Osteoblast (primary cell): ENCODE data around the gene ADAM10. TPM values are rescaled to one million over a fixed set of nuclear protein-coding genes. Genes with fewer than 3 reads are reported as not detected.

Experiments used
- DNase-seq: peaks from one replicate; pipeline ENCODE4 v3.0.0; 2011; ENCODE audit warnings: low spot score, mixed read lengths; ENCODE audit not compliant: insufficient read length; ENCODE audit errors: missing footprints
- H2AFZ ChIP-seq: 2 replicates; pipeline ENCODE4 v1.6.0; 2011; ENCODE audit warnings: mild to moderate bottlenecking, low read length
- H3K27ac ChIP-seq: 2 replicates; pipeline ENCODE4 v1.5.1; 2011; ENCODE audit warnings: mild to moderate bottlenecking, low read depth, low read length, moderate library complexity
- H3K27me3 ChIP-seq: 2 replicates; pipeline ENCODE4 v1.6.0; 2012; ENCODE audit warnings: mild to moderate bottlenecking, control low read depth, inconsistent platforms, low read length, moderate library complexity; ENCODE audit not compliant: insufficient read depth
- H3K36me3 ChIP-seq: 2 replicates; pipeline ENCODE4 v1.5.1; 2011; ENCODE audit warnings: mild to moderate bottlenecking, low read length, control low read depth, moderate library complexity; ENCODE audit not compliant: insufficient read depth
- H3K4me1 ChIP-seq: 2 replicates; pipeline ENCODE4 v1.5.1; 2011; ENCODE audit warnings: mild to moderate bottlenecking, low read length, control low read depth, moderate library complexity; ENCODE audit not compliant: insufficient read depth
- H3K4me2 ChIP-seq: 2 replicates; pipeline ENCODE4 v1.6.0; 2011; ENCODE audit warnings: mild to moderate bottlenecking, low read length; ENCODE audit not compliant: insufficient read depth
- H3K4me3 ChIP-seq: fragments of 200-600 bp; sonication (generic); 3 replicates; pipeline ENCODE4 v1.5.1; 2012; ENCODE audit warnings: mild to moderate bottlenecking, low read length, inconsistent platforms; ENCODE audit not compliant: insufficient read depth
- H3K79me2 ChIP-seq: 2 replicates; pipeline ENCODE4 v1.6.0; 2012; ENCODE audit warnings: mild to moderate bottlenecking, low read length, control low read depth, inconsistent platforms; ENCODE audit not compliant: insufficient read depth
- H3K9me3 ChIP-seq: 2 replicates; pipeline ENCODE4 v1.5.1; 2011; ENCODE audit warnings: low read depth, low read length, control low read depth
- H4K20me1 ChIP-seq: 2 replicates; pipeline ENCODE4 v1.6.0; 2012; ENCODE audit warnings: mild to moderate bottlenecking, low read length, control low read depth; ENCODE audit not compliant: insufficient read depth
- CTCF ChIP-seq: IDR thresholded peaks from 2 replicates; pipeline ENCODE4 v1.5.1; 2011; ENCODE audit warnings: mild to moderate bottlenecking, low read depth, low read length, moderate library complexity; ENCODE audit errors: extremely low read depth
- total RNA-seq: library from RNA; depleted of rRNA; stranded (reverse); fragments of >200 nt; gene quantifications from 2 replicates; pipeline ENCODE4 v1.2.3, GENCODE V29; 2012

Gene ADAM10
- total RNA-seq, 1 donor: 122 TPM

- H3K4me1 ChIP-seq: no peaks in the 10 kb centered on the region
- H3K9me3 ChIP-seq: no peaks in the 10 kb centered on the region
- no peak for DNase-seq
- H2AFZ ChIP-seq: no peak overlapping the region
- no peaks in the 10 kb centered on the region for H4K20me1 ChIP-seq
- H3K4me3 ChIP-seq: no peak overlapping the region
- no peaks in the 10 kb centered on the region for H3K36me3 ChIP-seq
- H3K27me3 ChIP-seq: peaks cover 18% of the 10 kb centered on the region
- H3K4me2 ChIP-seq: no peak overlapping the region
- no peaks in the 10 kb centered on the region for H3K79me2 ChIP-seq
- no peak for TF ChIP-seq CTCF
- H3K27ac ChIP-seq: no peak overlapping the region
Observed at GRCh38 chr15:58558777-58559176, 190.7 kb downstream of the ADAM10 start.

GRCh38 chr15:58556541-58556940 lies 193.0 kb downstream of the ADAM10 start:
- no peaks in the 10 kb centered on the region for H3K9me3 ChIP-seq
- no peak overlapping the region for H3K4me2 ChIP-seq
- no peak for TF ChIP-seq CTCF
- peaks cover 11% of the 10 kb centered on the region for H3K4me1 ChIP-seq
- H3K36me3 ChIP-seq: no peaks in the 10 kb centered on the region
- H4K20me1 ChIP-seq: no peaks in the 10 kb centered on the region
- no peak overlapping the region for H2AFZ ChIP-seq
- H3K27me3 ChIP-seq: peaks cover 21% of the 10 kb centered on the region
- H3K79me2 ChIP-seq: no peaks in the 10 kb centered on the region
- no peak for DNase-seq
- no peak overlapping the region for H3K27ac ChIP-seq
- H3K4me3 ChIP-seq: no peak overlapping the region

- no peaks in the 10 kb centered on the region for H3K36me3 ChIP-seq
- TF ChIP-seq CTCF: no peak
- H3K9me3 ChIP-seq: no peaks in the 10 kb centered on the region
- H3K79me2 ChIP-seq: no peaks in the 10 kb centered on the region
- no peak overlapping the region for H2AFZ ChIP-seq
- H3K27me3 ChIP-seq: peaks cover 21% of the 10 kb centered on the region
- H3K4me2 ChIP-seq: no peak overlapping the region
- no peak overlapping the region for H3K4me3 ChIP-seq
- no peak overlapping the region for H3K27ac ChIP-seq
- peaks cover 17% of the 10 kb centered on the region for H3K4me1 ChIP-seq
- DNase-seq: no peak
- H4K20me1 ChIP-seq: no peaks in the 10 kb centered on the region
Observed at GRCh38 chr15:58556028-58556361, 193.5 kb downstream of the ADAM10 start.

- Histone ChIP-seq H3K9me3 (no peaks in the 10 kb centered on the region), H3K27me3 (peaks cover 21% of the 10 kb centered on the region), H3K27ac (no peak overlapping the region), H3K79me2 (no peaks in the 10 kb centered on the region), H3K4me3 (no peak overlapping the region), H3K4me1 (peaks cover 17% of the 10 kb centered on the region), H2AFZ (no peak overlapping the region), H3K36me3 (no peaks in the 10 kb centered on the region), H4K20me1 (no peaks in the 10 kb centered on the region), H3K4me2 (no peak overlapping the region)
- no peak for TF ChIP-seq CTCF
- DNase-seq: no peak
Observed at GRCh38 chr15:58555162-58556027, 194.1 kb downstream of the ADAM10 start.
